Activated T-cell treated with anti-CD3 and anti-CD28 coated beads, Interleukin-2, amount 50 U/mL, for 48 hours (primary cell): ENCODE data around the gene C5orf46.
A peak's percentile ranks its signal among the peaks of the same experiment; 100 is the strongest.

ENCODE experiments used
- DNase-seq, 2 experiments: peaks; one replicate each; pipeline ENCODE4 v3.0.0-alpha.2; 2020

Gene C5orf46

DNA sequence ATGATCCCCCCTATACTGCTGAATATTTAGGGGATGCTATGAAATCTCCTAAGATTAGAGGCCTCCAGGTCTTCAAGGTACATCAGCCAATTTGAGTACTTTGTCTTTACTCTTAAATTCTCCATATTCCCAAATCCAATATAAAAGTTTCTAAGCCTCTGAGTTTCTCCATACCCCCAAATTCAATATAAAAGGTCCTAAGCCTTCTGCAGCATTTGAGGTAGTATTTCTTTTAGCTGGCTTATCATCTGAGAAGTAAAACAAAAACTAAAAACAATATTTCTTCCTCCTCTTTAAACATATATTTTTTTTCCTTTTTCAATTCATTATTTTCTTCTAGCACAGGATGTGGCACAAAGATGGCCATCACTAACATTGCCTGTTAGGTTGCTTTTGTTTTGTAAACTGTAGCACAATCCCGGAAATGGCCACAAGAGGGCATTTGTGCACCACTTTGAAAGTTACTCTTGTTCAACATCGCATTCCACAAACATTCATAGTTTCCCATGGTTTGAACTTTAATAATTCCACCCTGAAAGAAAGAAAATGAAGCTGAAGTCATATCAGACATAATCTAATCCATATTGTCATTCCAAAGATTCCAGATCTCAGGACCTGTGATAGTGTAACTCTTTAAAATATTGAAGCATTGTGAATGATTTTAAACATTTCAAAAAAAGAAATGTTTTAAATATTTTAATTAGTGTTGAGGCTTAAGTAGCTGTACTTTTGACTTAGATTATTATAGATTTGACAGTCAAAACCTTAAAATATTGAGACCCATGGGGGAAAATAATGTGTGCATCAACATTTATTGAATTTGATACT is 48.8 kb downstream of the C5orf46 start:
- peak; percentile 45 to 50 for DNase-seq

DNA sequence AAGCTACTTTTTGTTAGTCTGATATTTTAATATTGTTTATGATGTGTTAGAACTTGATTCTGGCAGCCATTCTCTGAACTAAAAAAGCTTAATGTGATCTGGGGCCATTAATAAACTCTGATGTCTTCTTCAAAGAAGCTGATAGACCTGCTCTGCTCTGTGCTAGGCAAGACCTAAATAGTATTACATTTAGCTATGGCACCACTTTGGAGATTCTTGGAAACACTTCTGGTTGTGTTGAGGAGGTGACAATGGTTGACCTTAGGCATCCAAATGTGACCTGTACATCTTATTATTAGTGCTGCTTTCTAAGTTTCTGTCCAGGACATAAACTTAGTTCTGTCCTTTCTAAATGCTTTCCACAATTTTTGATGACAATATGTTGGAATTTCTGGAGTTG is 49.5 kb downstream of the C5orf46 start:
- no peak for DNase-seq

DNA sequence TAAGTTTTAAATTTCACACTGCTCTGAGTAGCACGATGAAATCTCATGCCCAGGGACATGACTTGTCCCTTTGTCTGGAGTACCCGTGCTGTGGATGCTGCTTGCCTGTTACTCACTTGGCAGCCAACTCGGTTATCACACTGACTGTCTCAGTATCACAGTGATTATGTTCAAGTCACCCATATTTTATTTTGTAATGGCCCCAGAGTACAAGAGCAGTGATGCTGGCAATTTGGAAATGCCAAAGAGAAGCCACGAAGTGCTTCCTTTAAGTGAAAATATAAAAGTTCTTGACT is 50.6 kb downstream of the C5orf46 start:
- no peak for DNase-seq

DNA sequence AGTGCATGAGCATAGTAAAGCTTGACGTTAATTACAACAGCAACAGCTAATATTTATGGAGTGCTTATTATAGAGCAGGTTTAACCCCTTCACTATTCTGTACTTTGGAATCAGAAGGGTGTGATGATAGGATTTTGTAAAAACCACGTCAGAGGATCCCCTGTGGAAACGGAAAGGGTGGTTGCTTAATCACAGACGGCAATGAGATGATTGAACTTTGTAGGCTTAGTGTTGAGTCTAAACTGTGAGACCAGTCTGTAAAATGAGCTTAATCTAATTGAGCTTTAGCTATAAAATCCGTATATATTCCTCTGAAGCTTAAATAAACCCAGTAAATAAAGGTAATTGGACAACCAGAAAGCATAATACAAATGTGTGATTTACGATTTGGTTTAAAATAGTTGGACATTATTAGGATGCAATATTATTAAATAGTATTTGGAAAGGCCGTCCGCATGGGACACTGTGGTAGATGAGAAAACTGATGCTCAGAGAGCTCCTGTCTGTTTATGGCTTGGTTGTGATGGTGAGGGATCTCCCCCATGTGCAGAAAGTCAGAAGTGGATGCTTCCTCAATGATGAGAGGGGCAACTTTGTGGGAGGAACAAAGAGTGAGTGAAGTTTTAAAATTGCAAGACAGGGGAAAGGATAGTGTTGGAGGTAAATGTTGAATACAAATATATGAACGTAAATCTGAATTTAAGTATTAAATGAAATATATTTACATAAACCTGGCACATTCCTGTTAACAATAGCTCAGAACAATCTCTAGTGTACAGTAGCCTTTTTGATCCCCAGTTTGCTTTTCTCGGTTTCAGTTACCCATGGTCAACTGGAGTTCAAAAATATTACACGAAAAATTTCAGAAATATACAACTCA is 51.2 kb downstream of the C5orf46 start:
- DNase-seq: no peak

DNA sequence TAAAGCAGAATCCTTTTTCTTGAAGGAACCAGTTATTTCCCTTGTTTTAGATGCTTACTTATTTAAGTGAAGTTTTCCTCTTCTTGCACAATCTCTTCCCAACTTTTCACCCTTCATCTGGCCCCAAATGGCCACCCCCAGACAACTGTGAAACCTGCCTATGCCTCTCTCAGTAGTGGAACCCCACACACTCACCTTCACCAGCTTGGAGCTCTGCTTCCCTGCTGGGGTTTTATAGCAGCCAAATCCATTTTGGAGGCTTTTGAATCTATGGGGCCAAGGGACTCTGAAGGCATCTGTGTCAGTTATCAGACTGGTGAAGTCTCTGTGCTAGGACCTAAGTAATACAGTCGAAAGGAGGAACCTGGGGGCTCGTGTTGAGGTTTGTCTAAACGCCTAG is 52.0 kb downstream of the C5orf46 start:
- no peak for DNase-seq

DNA sequence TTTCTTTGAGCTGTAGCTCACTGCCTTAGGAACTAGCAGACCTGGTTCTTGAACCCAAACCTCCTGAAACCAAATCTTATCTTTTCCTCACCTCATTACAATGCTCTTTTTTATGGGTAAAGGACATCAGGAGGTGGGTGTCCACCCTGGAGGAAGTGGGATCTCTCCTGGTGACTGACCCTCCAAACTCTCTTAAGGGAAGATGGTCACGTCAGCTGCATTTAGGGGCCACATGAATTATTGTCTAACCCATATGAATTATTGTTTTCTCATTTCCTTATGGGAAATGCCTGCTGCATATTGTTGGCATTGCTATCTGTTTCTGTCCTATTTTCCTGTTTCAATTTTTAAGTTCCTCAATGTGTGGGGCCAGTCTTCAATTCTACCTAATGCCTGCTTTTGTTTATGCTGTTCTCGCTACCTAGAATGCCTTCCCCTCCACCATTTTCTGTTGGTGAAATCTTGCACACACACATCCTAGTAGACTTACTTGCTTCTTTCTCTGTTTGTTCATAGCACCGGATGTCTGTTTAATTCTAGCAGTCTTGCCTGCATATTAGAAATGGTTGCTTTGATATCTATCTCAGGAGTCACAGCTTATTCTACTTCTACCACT is 52.9 kb downstream of the C5orf46 start:
- DNase-seq: no peak

DNA sequence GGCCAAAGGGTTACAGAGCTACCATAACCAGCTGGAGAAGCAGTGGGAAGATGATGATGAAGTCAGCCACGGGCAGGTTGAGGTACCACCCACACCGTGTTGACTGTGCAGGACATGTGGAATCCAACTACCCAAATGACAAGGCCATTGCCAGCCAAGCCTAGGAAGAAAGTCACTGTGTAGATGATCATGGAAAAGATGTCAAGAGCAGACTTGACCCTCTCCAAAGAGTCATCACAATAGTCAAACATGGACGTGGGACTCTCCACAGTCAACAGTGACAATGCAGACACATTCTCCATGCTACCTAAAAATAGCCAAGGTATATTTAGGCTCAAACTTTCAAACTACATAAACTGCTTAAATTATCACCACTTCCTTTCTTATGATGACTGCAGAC is 54.0 kb downstream of the C5orf46 start:
- peak in 1 of 2 experiments; percentile 14 for DNase-seq

DNA sequence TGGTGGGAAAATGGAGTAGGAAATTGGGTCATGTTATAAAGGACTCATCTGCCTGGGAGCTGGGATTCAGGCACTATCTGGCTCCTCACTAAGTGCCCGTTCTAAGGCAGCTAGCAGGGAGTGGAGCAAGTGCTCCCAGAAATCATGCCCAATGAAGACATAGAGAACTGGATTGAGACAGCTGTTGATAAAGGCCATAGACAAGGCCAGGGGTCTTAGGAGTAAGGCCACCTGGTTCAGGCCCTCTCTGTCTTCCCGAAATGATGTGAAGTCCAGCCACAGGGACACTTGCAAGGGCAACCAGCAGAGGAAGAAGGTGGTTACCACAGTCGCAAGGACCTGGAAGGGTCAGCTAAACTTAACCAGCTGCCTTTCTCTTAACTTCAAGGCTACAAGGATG is 54.8 kb downstream of the C5orf46 start:
- no peak for DNase-seq

DNA sequence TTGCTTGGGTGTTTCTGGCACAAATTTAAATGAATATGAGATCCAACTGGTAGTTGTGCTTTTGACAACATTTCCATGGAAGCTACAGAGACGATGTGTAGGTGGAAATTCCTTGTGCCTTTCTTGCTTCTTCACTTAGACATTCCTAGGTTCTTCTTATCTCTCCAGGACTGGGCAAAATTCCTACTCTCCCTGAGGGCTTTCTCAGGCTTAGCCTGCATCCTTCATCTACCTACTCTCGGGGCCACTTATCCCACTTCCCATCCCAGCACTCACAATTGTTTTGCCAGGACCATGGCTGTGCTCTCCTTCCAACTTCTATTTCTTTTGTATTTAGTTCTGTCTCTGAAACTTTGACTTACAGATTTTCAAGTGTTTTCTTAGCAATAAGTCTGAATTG is 57.1 kb downstream of the C5orf46 start:
- DNase-seq: no peak

DNA sequence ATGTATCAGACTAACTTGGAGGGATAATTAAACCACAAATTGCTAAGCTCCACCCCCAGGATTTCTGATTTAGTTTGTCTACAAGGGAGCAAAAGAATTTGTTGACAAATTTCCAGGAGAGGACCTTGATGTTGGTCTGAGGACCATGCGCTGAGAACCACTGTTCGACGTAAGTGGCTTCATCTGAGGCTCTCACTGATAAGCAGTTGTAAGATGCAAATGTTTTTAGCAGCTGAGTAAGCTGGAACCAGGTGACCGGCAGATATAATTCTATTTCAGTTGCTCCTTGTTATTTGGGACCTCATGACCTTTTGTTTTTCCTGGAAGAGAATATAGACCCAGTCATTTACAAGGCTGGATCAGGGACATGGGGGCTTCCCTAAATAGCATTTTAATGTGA is 60.7 kb downstream of the C5orf46 start:
- no peak for DNase-seq

DNA sequence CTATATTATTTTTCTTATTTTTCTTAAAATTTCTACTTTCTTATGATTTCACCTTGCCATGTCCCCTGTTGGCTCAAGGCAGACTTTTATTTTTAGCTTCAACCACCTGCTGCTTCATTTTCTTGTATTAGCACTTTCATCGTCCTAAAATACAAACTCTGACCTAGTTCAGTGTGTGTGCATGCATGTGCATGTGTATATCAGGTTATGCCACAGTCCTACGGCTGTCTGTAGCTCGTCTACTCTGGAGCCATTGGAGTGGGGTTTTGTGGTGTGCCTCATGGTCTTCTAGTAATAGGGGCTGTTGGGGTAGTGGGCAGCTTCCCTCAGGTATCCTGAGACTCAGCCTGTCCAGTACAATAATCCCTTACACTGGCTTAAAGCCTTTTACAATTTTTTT is 61.5 kb downstream of the C5orf46 start:
- no peak for DNase-seq

DNA sequence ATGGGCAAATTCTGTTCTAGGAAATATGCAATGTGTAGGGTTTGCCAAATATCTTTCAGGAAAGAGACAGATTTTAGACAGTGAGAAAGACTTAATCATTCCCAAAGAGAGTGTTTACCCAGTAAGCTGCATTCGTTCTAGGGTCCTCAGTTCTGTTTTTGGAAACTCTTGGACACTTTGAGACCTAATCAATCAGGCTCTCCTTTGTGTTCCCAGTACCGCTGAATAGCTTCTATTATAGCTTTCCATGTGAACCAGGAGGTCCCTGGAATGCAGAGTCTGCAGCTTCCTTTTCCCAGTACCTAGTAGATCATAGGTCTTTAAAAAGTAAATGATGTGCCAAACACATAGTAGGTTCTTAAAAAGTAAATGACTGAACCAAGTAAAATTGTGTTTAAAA is 63.5 kb downstream of the C5orf46 start:
- no peak for DNase-seq
